Activated CD8-positive, alpha-beta T cell treated with anti-CD3 and anti-CD28 coated beads, Interleukin-2, amount 10 ng/mL, durations not matched to agents 7 days and 5 days (primary cell): Measurements from ENCODE around the gene TFIP11. TPM values are rescaled to one million over a fixed set of nuclear protein-coding genes. Genes with fewer than 3 reads are reported as not detected.
A peak's percentile ranks its signal among the peaks of the same experiment; 100 is the strongest.
"Not testable (repeated sequence)": the region's sequence is repeated elsewhere in the genome, so short reads cannot be mapped to it uniquely, and the experiment has no call there.

Source experiments
- ATAC-seq: fragments of 150-1000 bp; cut with Tn5 transposase; one replicate; pipeline ENCODE4 v1.10.0; 2021; ENCODE audit warnings: moderate library complexity
- CTCF ChIA-PET: fragments of 350-600 bp; sonication (Branson Sonifier 250); formaldehyde crosslinking; loops from one replicate; lab custom pipeline; 2021; ENCODE audit warnings: antibody characterized with exemption; lab: Charles Lee
- POLR2A ChIA-PET: fragments of 350-600 bp; sonication (Branson Sonifier 250); formaldehyde crosslinking; loops from one replicate; lab custom pipeline; 2021; ENCODE audit warnings: antibody characterized with exemption; lab: Charles Lee
- DNase-seq: peaks from one replicate; pipeline ENCODE4 v3.0.0-alpha.2; 2020
- H3K27ac Mint-ChIP-seq: one replicate; pipeline ENCODE4 v1.8.0; 2021; ENCODE audit warnings: mild to moderate bottlenecking, mixed read lengths
- H3K27me3 Mint-ChIP-seq: one replicate; pipeline ENCODE4 v1.8.0; 2021; ENCODE audit warnings: low read depth, mixed read lengths
- H3K36me3 Mint-ChIP-seq: one replicate; pipeline ENCODE4 v1.8.0; 2021; ENCODE audit warnings: low read depth, mixed read lengths
- H3K4me1 Mint-ChIP-seq: one replicate; pipeline ENCODE4 v1.8.0; 2021; ENCODE audit warnings: low read depth, mixed read lengths
- H3K4me3 Mint-ChIP-seq: one replicate; pipeline ENCODE4 v1.8.0; 2021; ENCODE audit warnings: mild to moderate bottlenecking, mixed read lengths
- H3K9me3 Mint-ChIP-seq: one replicate; pipeline ENCODE4 v1.8.0; 2022; ENCODE audit warnings: mixed read lengths; ENCODE audit not compliant: insufficient read depth
- total RNA-seq, 2 experiments: library from RNA; stranded (reverse); gene quantifications; one replicate each; pipeline ENCODE4 v1.2.3, GENCODE V29; 2021

Gene TFIP11
- total RNA-seq, 2 experiments from 2014 or later, result 56.2 to 57.7 TPM

- CTCF ChIA-PET, result interaction anchor here (1.2 kb wide), 1 partner anchor 38 kb away, joined by 3 read pairs; no protein-coding TSS in a partner anchor
- POLR2A ChIA-PET, result no interaction called here
- H3K4me3 Mint-ChIP-seq, result no peak overlapping the region
- H3K4me1 Mint-ChIP-seq, result peaks cover 38% of the 10 kb centered on the region
- no peaks in the 10 kb centered on the region for H3K9me3 Mint-ChIP-seq
- DNase-seq, result no peak
- H3K27ac Mint-ChIP-seq, result no peak overlapping the region
- H3K27me3 Mint-ChIP-seq, result no peaks in the 10 kb centered on the region
- ATAC-seq, result no peak
- peaks cover 57% of the 10 kb centered on the region for H3K36me3 Mint-ChIP-seq
Observed at GRCh38 chr22:26541167-26541819, 29.0 kb upstream of the TFIP11 start.

- Mint-ChIP-seq H3K4me1 (peaks cover 30% of the 10 kb centered on the region), H3K27me3 (no peaks in the 10 kb centered on the region), H3K36me3 (peaks cover 59% of the 10 kb centered on the region), H3K27ac (no peak overlapping the region), H3K4me3 (no peak overlapping the region), H3K9me3 (no peaks in the 10 kb centered on the region)
- ChIA-PET POLR2A (interaction anchor here (0.6 kb wide), 1 partner anchor 15 kb away, joined by 3 read pairs; no protein-coding TSS in a partner anchor), CTCF (interaction anchor here (1.2 to 1.3 kb wide), 2 partner anchors 37 kb away, joined by 3 to 4 read pairs; no protein-coding TSS in a partner anchor)
- ATAC-seq, result no peak
- no peak for DNase-seq
Observed at GRCh38 chr22:26540119-26540518, 27.8 kb upstream of the TFIP11 start.

- peak overlapping the region; percentile 57 for H3K27ac Mint-ChIP-seq
- ChIA-PET POLR2A (no interaction called here), CTCF (no interaction called here)
- no peaks in the 10 kb centered on the region for H3K9me3 Mint-ChIP-seq
- H3K27me3 Mint-ChIP-seq, result no peaks in the 10 kb centered on the region
- H3K4me1 Mint-ChIP-seq, result no peaks in the 10 kb centered on the region
- H3K4me3 Mint-ChIP-seq, result no peak overlapping the region
- ATAC-seq (no peak), DNase-seq (no peak)
- H3K36me3 Mint-ChIP-seq, result peaks cover 59% of the 10 kb centered on the region
Observed at GRCh38 chr22:26536762-26537134, 24.5 kb upstream of the TFIP11 start.

GRCh38 chr22:26536056-26536761 is 23.9 kb upstream of the TFIP11 start:
- H3K9me3 Mint-ChIP-seq, result no peaks in the 10 kb centered on the region
- DNase-seq (no peak), ATAC-seq (no peak)
- ChIA-PET POLR2A (no interaction called here), CTCF (no interaction called here)
- no peak overlapping the region for H3K4me3 Mint-ChIP-seq
- no peaks in the 10 kb centered on the region for H3K4me1 Mint-ChIP-seq
- no peaks in the 10 kb centered on the region for H3K27me3 Mint-ChIP-seq
- peaks cover 65% of the 10 kb centered on the region for H3K36me3 Mint-ChIP-seq
- peak overlapping the region; percentile 57 for H3K27ac Mint-ChIP-seq

- Mint-ChIP-seq H3K27me3 (no peaks in the 10 kb centered on the region), H3K4me1 (no peaks in the 10 kb centered on the region), H3K27ac (no peak overlapping the region), H3K36me3 (peaks cover 65% of the 10 kb centered on the region), H3K4me3 (no peak overlapping the region), H3K9me3 (no peaks in the 10 kb centered on the region)
- ChIA-PET CTCF (interaction anchor here (1.5 kb wide), 1 partner anchor 32 kb away, joined by 7 read pairs; no protein-coding TSS in a partner anchor), POLR2A (interaction anchor here (0.6 kb wide), 1 partner anchor 41 kb away, joined by 3 read pairs; no protein-coding TSS in a partner anchor)
- ATAC-seq, result no peak
- DNase-seq, result no peak
Observed at GRCh38 chr22:26535603-26535908, 23.3 kb upstream of the TFIP11 start.

- no peaks in the 10 kb centered on the region for H3K9me3 Mint-ChIP-seq
- CTCF ChIA-PET, result interaction anchor here (1.3 to 1.5 kb wide), 2 partner anchors 31 to 170 kb away, joined by 3 to 7 read pairs; no protein-coding TSS in a partner anchor
- POLR2A ChIA-PET, result interaction anchor here (0.6 to 1.1 kb wide), 2 partner anchors 23 to 40 kb away, joined by 3 read pairs; partner anchors contain the start of gene TFIP11
- no peaks in the 10 kb centered on the region for H3K27me3 Mint-ChIP-seq
- H3K27ac Mint-ChIP-seq, result peak overlapping the region; percentile 33
- no peaks in the 10 kb centered on the region for H3K4me1 Mint-ChIP-seq
- no peak for DNase-seq
- ATAC-seq, result no peak
- no peak overlapping the region for H3K4me3 Mint-ChIP-seq
- peaks cover 66% of the 10 kb centered on the region for H3K36me3 Mint-ChIP-seq
Observed at GRCh38 chr22:26534874-26535602, 22.8 kb upstream of the TFIP11 start.

GRCh38 chr22:26534171-26534855 is 22.0 kb upstream of the TFIP11 start:
- Mint-ChIP-seq H3K9me3 (no peaks in the 10 kb centered on the region), H3K36me3 (peaks cover 66% of the 10 kb centered on the region), H3K27ac (no peak overlapping the region), H3K27me3 (no peaks in the 10 kb centered on the region), H3K4me1 (no peaks in the 10 kb centered on the region), H3K4me3 (no peak overlapping the region)
- ATAC-seq (no peak), DNase-seq (no peak)
- ChIA-PET CTCF (interaction anchor here (1.3 to 1.5 kb wide), 2 partner anchors 31 to 170 kb away, joined by 3 to 7 read pairs; no protein-coding TSS in a partner anchor), POLR2A (interaction anchor here (1.1 kb wide), 1 partner anchor 22 kb away, joined by 3 read pairs; the partner anchor contains the start of gene TFIP11)

- Mint-ChIP-seq H3K4me1 (peaks cover 4% of the 10 kb centered on the region), H3K36me3 (peaks cover 60% of the 10 kb centered on the region), H3K27me3 (no peaks in the 10 kb centered on the region), H3K9me3 (no peaks in the 10 kb centered on the region), H3K27ac (no peak overlapping the region), H3K4me3 (no peak overlapping the region)
- ATAC-seq (no peak), DNase-seq (no peak)
- POLR2A ChIA-PET, result no interaction called here
- CTCF ChIA-PET, result no interaction called here
Observed at GRCh38 chr22:26529345-26529744, 17.1 kb upstream of the TFIP11 start.

GRCh38 chr22:26528518-26528917 is 16.2 kb upstream of the TFIP11 start:
- H3K27ac Mint-ChIP-seq, DNase-seq, ATAC-seq, H3K4me1 Mint-ChIP-seq, H3K9me3 Mint-ChIP-seq, H3K4me3 Mint-ChIP-seq, POLR2A ChIA-PET, H3K27me3 Mint-ChIP-seq, CTCF ChIA-PET: not testable (repeated sequence)
- H3K36me3 Mint-ChIP-seq, result peaks cover 62% of the 10 kb centered on the region

GRCh38 chr22:26527574-26528465 is 15.5 kb upstream of the TFIP11 start:
- peaks cover 4% of the 10 kb centered on the region for H3K4me1 Mint-ChIP-seq
- no peak overlapping the region for H3K27ac Mint-ChIP-seq
- CTCF ChIA-PET, result interaction anchor here (1.9 kb wide), 1 partner anchor 25 kb away, joined by 7 read pairs; no protein-coding TSS in a partner anchor

More at GRCh38 chr22:26527574-26528465, 15.5 kb upstream of the TFIP11 start:
- Mint-ChIP-seq H3K4me3 (no peak overlapping the region), H3K27me3 (no peaks in the 10 kb centered on the region), H3K9me3 (no peaks in the 10 kb centered on the region), H3K36me3 (peaks cover 62% of the 10 kb centered on the region)
- DNase-seq (no peak), ATAC-seq (no peak)
- POLR2A ChIA-PET, result interaction anchor here (1.2 kb wide), 1 partner anchor 21 kb away, joined by 3 read pairs; no protein-coding TSS in a partner anchor
